DND-41 (cell line): ENCODE data around the gene DUSP10.

Experiments
- CTCF ChIP-seq: IDR thresholded peaks from 2 replicates; pipeline ENCODE4 v1.5.1; 2012; ENCODE audit warnings: borderline replicate concordance, low read length, moderate library complexity, mild to moderate bottlenecking; ENCODE audit not compliant: poor library complexity, severe bottlenecking; ENCODE audit errors: extremely low read depth
- EZH2 ChIP-seq: IDR thresholded peaks from 3 replicates; pipeline ENCODE4 v1.6.1; 2012; ENCODE audit warnings: borderline replicate concordance, low read depth, mild to moderate bottlenecking, moderate library complexity, low read length, inconsistent platforms; ENCODE audit not compliant: severe bottlenecking

- TF ChIP-seq CTCF (no peak), EZH2 (no peak)
Measured at GRCh38 chr1:221724931-221725605, 16.8 kb downstream of the DUSP10 start.
